A673 (cell line): ENCODE data around the gene LSM2. TPM values are rescaled to one million over a fixed set of nuclear protein-coding genes. Genes with fewer than 3 reads are reported as not detected.
"Not testable (repeated sequence)": the region's sequence is repeated elsewhere in the genome, so short reads cannot be mapped to it uniquely, and the experiment has no call there.

Experiments
- BruUV-seq: library from RNA; stranded (reverse); fragments of 400-500 nt; replicated peaks from 2 replicates; lab custom pipeline; 2021; lab: Mats Ljungman, UMichigan
- CTCF ChIA-PET: fragments of 300-600 bp; sonication (Branson Sonifier 250); formaldehyde crosslinking; loops from one replicate; lab custom pipeline; 2022; ENCODE audit warnings: antibody characterized with exemption; lab: Charles Lee
- POLR2A ChIA-PET: fragments of 300-600 bp; sonication (Branson Sonifier 250); formaldehyde crosslinking; loops from one replicate; lab custom pipeline; 2022; ENCODE audit warnings: antibody characterized with exemption; ENCODE audit not compliant: low non-redundant PET; lab: Charles Lee
- DNase-seq: peaks from one replicate; pipeline ENCODE4 v3.0.0-alpha.2; 2015; ENCODE audit warnings: low spot score
- H3K27ac ChIP-seq: fragments of 200-600 bp; sonication (generic); 2 replicates; pipeline ENCODE4 v1.5.1; 2016; ENCODE audit warnings: mixed run types, low read depth, mild to moderate bottlenecking, mixed read lengths, antibody characterized with exemption, low read length; ENCODE audit not compliant: poor library complexity, severe bottlenecking
- H3K27me3 ChIP-seq: fragments of 200-600 bp; sonication (generic); replicated peaks from 2 replicates; pipeline ENCODE4 v1.6.1; 2017; ENCODE audit warnings: mixed run types, low read depth, mild to moderate bottlenecking, mixed read lengths, antibody characterized with exemption, low read length; ENCODE audit not compliant: insufficient read depth, poor library complexity
- H3K36me3 ChIP-seq: fragments of 200-600 bp; sonication (generic); 2 replicates; pipeline ENCODE4 v1.6.1; 2016; ENCODE audit warnings: mixed run types, mild to moderate bottlenecking, mixed read lengths, antibody characterized with exemption, low read length; ENCODE audit not compliant: insufficient read depth, poor library complexity, severe bottlenecking
- H3K4me1 ChIP-seq: fragments of 200-600 bp; sonication (generic); 2 replicates; pipeline ENCODE4 v1.6.1; 2017; ENCODE audit warnings: mixed run types, mild to moderate bottlenecking, mixed read lengths, antibody characterized with exemption, low read length; ENCODE audit not compliant: insufficient read depth, poor library complexity, severe bottlenecking
- H3K4me3 ChIP-seq: fragments of 200-600 bp; sonication (generic); 2 replicates; pipeline ENCODE4 v1.5.1; 2016; ENCODE audit warnings: low read depth, mixed run types, mild to moderate bottlenecking, mixed read lengths, low read length; ENCODE audit not compliant: poor library complexity, severe bottlenecking
- H3K9me3 ChIP-seq: fragments of 200-600 bp; sonication (generic); 2 replicates; pipeline ENCODE4 v1.6.1; 2016; ENCODE audit warnings: mixed run types, low read depth, mild to moderate bottlenecking, mixed read lengths, antibody characterized with exemption, low read length; ENCODE audit not compliant: poor library complexity, severe bottlenecking
- EZH2 ChIP-seq: fragments of 200-600 bp; sonication (generic); IDR thresholded peaks from 2 replicates; pipeline ENCODE4 v1.6.1; 2017; ENCODE audit warnings: borderline replicate concordance, low read depth, mild to moderate bottlenecking, mixed read lengths, antibody characterized with exemption, low read length; ENCODE audit not compliant: poor library complexity, severe bottlenecking
- intact Hi-C: fragments of 100-400 bp; cut with micrococcal nuclease; formaldehyde crosslinking; loops from one replicate; pipeline ENCODE4 v1.10.0; 2022; ENCODE audit not compliant: unreplicated experiment
- total RNA-seq: library from RNA; stranded (reverse); gene quantifications from 2 replicates; pipeline ENCODE4 v1.2.3, GENCODE V29; 2021
- TF ChIP-seq, protein P1 (sequence below): fragments of 300-800, 200-600 bp; sonication (generic); conservative IDR thresholded peaks from 2 replicates; pipeline ENCODE4 v1.5.1; 2017; ENCODE audit warnings: low read depth, mild to moderate bottlenecking, antibody characterized with exemption, low read length, moderate library complexity, mixed read lengths

The LSM2 gene
- total RNA-seq, 1 experiment from 2014 or later = 99.8 TPM

- Histone ChIP-seq H3K4me3 (peak overlapping the region; percentile 50), H3K27ac (peak overlapping the region; percentile 12), H3K4me1 (peaks cover 14% of the 10 kb centered on the region)
- H3K27me3 ChIP-seq, H3K36me3 ChIP-seq, CTCF ChIA-PET, intact Hi-C loops, POLR2A ChIA-PET, H3K9me3 ChIP-seq, DNase-seq: not testable (repeated sequence)
- TSS peak; percentile 73 for BruUV-seq
- TF ChIP-seq, protein P1, sequence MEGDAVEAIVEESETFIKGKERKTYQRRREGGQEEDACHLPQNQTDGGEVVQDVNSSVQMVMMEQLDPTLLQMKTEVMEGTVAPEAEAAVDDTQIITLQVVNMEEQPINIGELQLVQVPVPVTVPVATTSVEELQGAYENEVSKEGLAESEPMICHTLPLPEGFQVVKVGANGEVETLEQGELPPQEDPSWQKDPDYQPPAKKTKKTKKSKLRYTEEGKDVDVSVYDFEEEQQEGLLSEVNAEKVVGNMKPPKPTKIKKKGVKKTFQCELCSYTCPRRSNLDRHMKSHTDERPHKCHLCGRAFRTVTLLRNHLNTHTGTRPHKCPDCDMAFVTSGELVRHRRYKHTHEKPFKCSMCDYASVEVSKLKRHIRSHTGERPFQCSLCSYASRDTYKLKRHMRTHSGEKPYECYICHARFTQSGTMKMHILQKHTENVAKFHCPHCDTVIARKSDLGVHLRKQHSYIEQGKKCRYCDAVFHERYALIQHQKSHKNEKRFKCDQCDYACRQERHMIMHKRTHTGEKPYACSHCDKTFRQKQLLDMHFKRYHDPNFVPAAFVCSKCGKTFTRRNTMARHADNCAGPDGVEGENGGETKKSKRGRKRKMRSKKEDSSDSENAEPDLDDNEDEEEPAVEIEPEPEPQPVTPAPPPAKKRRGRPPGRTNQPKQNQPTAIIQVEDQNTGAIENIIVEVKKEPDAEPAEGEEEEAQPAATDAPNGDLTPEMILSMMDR = peak; percentile 32; the same call in 1 of the 2 replicates
Measured at GRCh38 chr6:31817133-31817928, 10.6 kb upstream of the LSM2 start.

- H3K36me3 ChIP-seq = no peaks in the 10 kb centered on the region
- peak; percentile 99 for DNase-seq
- POLR2A ChIA-PET = interaction anchor here (0.6 to 1.1 kb wide), 6 partner anchors 9 to 75 kb away, joined by 3 to 12 read pairs (median 4); partner anchors contain the start of genes LSM2, MSH5 and VARS1
- CTCF ChIA-PET = interaction anchor here (0.5 to 1.5 kb wide), 4 partner anchors 8 to 62 kb away, joined by 3 to 15 read pairs (median 4); partner anchors contain the start of gene LSM2
- no TSS peak for BruUV-seq
- H3K4me3 ChIP-seq = peak within 1 kb of the TSS; percentile 65
- TF ChIP-seq, protein P1 = no peak
- no peak for TF ChIP-seq EZH2
- intact Hi-C loops = no loop called here
- H3K9me3 ChIP-seq = no peaks in the 10 kb centered on the region
- no peaks in the 10 kb centered on the region for H3K27me3 ChIP-seq
- H3K27ac ChIP-seq = peak within 1 kb of the TSS; percentile 99
- peaks cover 14% of the 10 kb centered on the region for H3K4me1 ChIP-seq
Measured at GRCh38 chr6:31815025-31815838, 8.5 kb upstream of the LSM2 start, which contains the start of the genes HSPA1A and HSPA1L. HSPA1A (plus strand) TSS chr6:31815543; CDS start chr6:31815757, 214 bp downstream. HSPA1L (minus strand) TSS chr6:31815283; CDS start chr6:31811972, 3,311 bp downstream.

GRCh38 chr6:31814677-31815024 lies 7.9 kb upstream of the LSM2 start:
- Histone ChIP-seq H3K4me1 (peaks cover 14% of the 10 kb centered on the region), H3K4me3 (peak overlapping the region; percentile 65), H3K27ac (peak overlapping the region; percentile 99), H3K27me3 (no peaks in the 10 kb centered on the region), H3K9me3 (no peaks in the 10 kb centered on the region), H3K36me3 (no peaks in the 10 kb centered on the region)
- DNase-seq = peak; percentile 99
- POLR2A ChIA-PET = interaction anchor here (0.6 to 1.1 kb wide), 6 partner anchors 8 to 75 kb away, joined by 3 to 12 read pairs (median 4); partner anchors contain the start of genes LSM2, MSH5 and VARS1
- TF ChIP-seq EZH2 = no peak
- TF ChIP-seq, protein P1 = no peak
- CTCF ChIA-PET = interaction anchor here (0.5 to 1.5 kb wide), 5 partner anchors 8 to 62 kb away, joined by 3 to 15 read pairs (median 3); partner anchors contain the start of gene LSM2
- BruUV-seq = no TSS peak
- intact Hi-C loops = no loop called here
